HepG2 (cell line): ENCODE measurements around the gene CHST11. TPM values are rescaled to one million over a fixed set of nuclear protein-coding genes. Genes with fewer than 3 reads are reported as not detected.

Experiments
- ATAC-seq: fragments of 200-7000 bp; cut with Tn5 transposase; 3 replicates; pipeline ENCODE4 v1.9.1; 2020; ENCODE audit warnings: mild to moderate bottlenecking, moderate library complexity
- BruUV-seq: library from RNA; stranded (reverse); fragments of 400-500 nt; replicated peaks from 2 replicates; lab custom pipeline; 2021; lab: Mats Ljungman, UMichigan
- CTCF ChIA-PET: fragments of 300-600 bp; formaldehyde crosslinking; extraction: SDS; loops from one replicate; lab custom pipeline; 2021; ENCODE audit warnings: low total read pairs, inconsistent platforms, low intra/inter-chr PET ratio; lab: Yijun Ruan, JAX
- POLR2A ChIA-PET: fragments of 350-600 bp; sonication (Branson Sonifier 250); formaldehyde crosslinking; loops from one replicate; lab custom pipeline; 2020; ENCODE audit warnings: antibody characterized with exemption, inconsistent platforms; lab: Yijun Ruan, JAX
- DNase-seq: peaks from one replicate; pipeline ENCODE4 v3.0.0-alpha.2; 2015; ENCODE audit warnings: low spot score
- FAIRE-seq: peaks from 3 replicates; lab custom pipeline; 2011; peaks lifted over from hg19 to GRCh38; lab: Jason Lieb, UNC
- H2AFZ ChIP-seq: one replicate; pipeline ENCODE4 v1.6.1; 2011; ENCODE audit warnings: low read length, inconsistent platforms
- H3K27ac ChIP-seq: fragments of 300-600 bp; 3 replicates; pipeline ENCODE4 v1.8.0; 2011; ENCODE audit warnings: mixed run types, mild to moderate bottlenecking, mixed read lengths, low read length, inconsistent platforms; ENCODE audit not compliant: insufficient read depth; ENCODE audit errors: extremely low read length
- H3K27me3 ChIP-seq, 2 experiments: fragments of 200-600 bp in 1 of 2; 2 replicates in 1 of 2; 3 replicates in 1 of 2; pipeline versions ENCODE4 v1.6.0 to v1.8.0; 2011; ENCODE audit warnings: low read length in 2 of 2, mild to moderate bottlenecking in 2 of 2, moderate library complexity in 2 of 2, inconsistent platforms in 1 of 2; ENCODE audit not compliant: insufficient read depth in 2 of 2, control insufficient read depth in 1 of 2
- H3K36me3 ChIP-seq, 2 experiments: fragments of 200-600 bp in 1 of 2; replicated peaks in 1 of 2; 2 replicates in 1 of 2; 3 replicates in 1 of 2; pipeline versions ENCODE4 v1.5.1 to v1.8.0; 2011; ENCODE audit warnings: low read length in 2 of 2, inconsistent platforms in 1 of 2; ENCODE audit not compliant: insufficient read depth in 2 of 2, control insufficient read depth in 1 of 2
- H3K4me1 ChIP-seq: 2 replicates; pipeline ENCODE4 v1.5.1; 2012; ENCODE audit warnings: low read length, inconsistent platforms; ENCODE audit not compliant: insufficient read depth
- H3K4me2 ChIP-seq: 2 replicates; pipeline ENCODE4 v1.6.0; 2011; ENCODE audit warnings: low read depth, low read length, inconsistent platforms
- H3K4me3 ChIP-seq, 3 experiments: fragments of 200-600 bp in 1 of 3; sonication (generic), shearing (Covaris generic) in 1 of 3; replicated peaks in 1 of 3; 2 replicates each; pipeline ENCODE4 v1.5.1; 2011 to 2016; ENCODE audit warnings: low read length in 3 of 3, inconsistent platforms in 2 of 3, low read depth in 2 of 3, mild to moderate bottlenecking in 2 of 3, control low read depth in 1 of 3, mixed read lengths in 1 of 3; ENCODE audit not compliant: insufficient read depth in 1 of 3
- H3K79me2 ChIP-seq: one replicate; pipeline ENCODE4 v1.6.1; 2011; ENCODE audit warnings: low read length, inconsistent platforms; ENCODE audit not compliant: insufficient read depth
- H3K9ac ChIP-seq: 2 replicates; pipeline ENCODE4 v1.6.0; 2011; ENCODE audit warnings: mild to moderate bottlenecking, low read depth, low read length, inconsistent platforms; ENCODE audit not compliant: insufficient read depth
- H3K9me3 ChIP-seq: 2 replicates; pipeline ENCODE4 v1.5.1; 2012; ENCODE audit warnings: mild to moderate bottlenecking, low read length
- H4K20me1 ChIP-seq: 2 replicates; pipeline ENCODE4 v1.6.0; 2011; ENCODE audit warnings: inconsistent platforms, mild to moderate bottlenecking, low read length, moderate library complexity; ENCODE audit not compliant: insufficient read depth
- AKAP8 ChIP-seq: sonication (generic); formaldehyde crosslinking; IDR thresholded peaks from 2 replicates; pipeline ENCODE4 v1.5.1; 2020; ENCODE audit warnings: mild to moderate bottlenecking, missing genetic modification reagents
- ARNT ChIP-seq: fragments of 450-650 bp; IDR thresholded peaks from 2 replicates; pipeline ENCODE4 v1.6.1; 2017
- GATAD1 ChIP-seq: IDR thresholded peaks from 2 replicates; pipeline ENCODE4 v1.6.1; 2016; ENCODE audit warnings: missing genetic modification reagents, missing compliant biosample characterization
- KAT7 ChIP-seq: IDR thresholded peaks from 2 replicates; pipeline ENCODE4 v1.6.1; 2018; ENCODE audit warnings: borderline replicate concordance, missing compliant biosample characterization
- KLF16 ChIP-seq, 2 experiments: sonication (generic) in 1 of 2; formaldehyde crosslinking in 1 of 2; IDR thresholded peaks; 2 replicates each; pipeline versions ENCODE4 v1.6.1 to v1.8.0; 2016 to 2023; ENCODE audit warnings: missing genetic modification reagents in 2 of 2, missing compliant biosample characterization in 1 of 2
- NCOR1 ChIP-seq: fragments of 200-600 bp; sonication (generic); IDR thresholded peaks from 2 replicates; pipeline ENCODE4 v1.7.0; 2017; ENCODE audit warnings: antibody characterized with exemption, low read length, borderline replicate concordance
- RCOR2 ChIP-seq: IDR thresholded peaks from 2 replicates; pipeline ENCODE4 v1.6.1; 2016; ENCODE audit warnings: missing biosample characterization, missing genetic modification reagents
- RXRA ChIP-seq: sonication (generic); formaldehyde crosslinking; IDR thresholded peaks from 2 replicates; pipeline ENCODE4 v1.5.1; 2020; ENCODE audit warnings: missing genetic modification reagents
- SP140L ChIP-seq: sonication (generic); formaldehyde crosslinking; IDR thresholded peaks from 2 replicates; pipeline ENCODE4 v1.4.0; 2020; ENCODE audit warnings: missing genetic modification reagents, borderline replicate concordance
- TFDP1 ChIP-seq: IDR thresholded peaks from 2 replicates; pipeline ENCODE4 v1.6.1; 2016; ENCODE audit warnings: missing compliant biosample characterization, missing genetic modification reagents, borderline replicate concordance
- ZNF513 ChIP-seq: sonication (generic); formaldehyde crosslinking; conservative IDR thresholded peaks from 2 replicates; pipeline ENCODE4 v1.5.0; 2020; ENCODE audit warnings: missing genetic modification reagents
- ZNF766 ChIP-seq: sonication (generic); formaldehyde crosslinking; IDR thresholded peaks from 2 replicates; pipeline ENCODE4 v1.5.0; 2020; ENCODE audit warnings: missing genetic modification reagents, borderline replicate concordance
- WGBS: methylation state at CpG from one replicate; pipeline ENCODE4 v1.1.6; 2017; ENCODE audit warnings: low lambda C conversion rate; 5-methylcytosine and 5-hydroxymethylcytosine counted together
- in situ Hi-C: cut with HindIII; loops from 2 replicates; pipeline ENCODE4 v1.10.0; 2017; ENCODE audit warnings: low pct_unique_long_range_greater_than_20kb; ENCODE audit not compliant: extremely low pct_ligation_motif_present
- intact Hi-C: fragments of 100-400 bp; cut with micrococcal nuclease; formaldehyde crosslinking; loops from one replicate; pipeline ENCODE4 v1.10.0; 2022; ENCODE audit not compliant: unreplicated experiment
- polyA plus RNA-seq, 8 experiments: library from polyadenylated mRNA; depleted of rRNA in 3 of 8; stranded (reverse) in 7 of 8; unstranded in 1 of 8; fragments of >200 nt; fragmentation: Illumina TruSeq in 4 of 8; extraction: Trizol in 4 of 8; gene quantifications; 2 replicates each; pipeline versions ENCODE4 v1.2.1 to v1.2.3, GENCODE V29; 2011 to 2016; ENCODE audit warnings: low read depth in 4 of 8, missing spikeins in 1 of 8, mixed read lengths in 1 of 8; ENCODE audit not compliant: insufficient read depth in 1 of 8
- total RNA-seq, 5 experiments: library from RNA; depleted of rRNA; stranded (reverse); fragments of >200 nt; fragmentation: Illumina TruSeq; extraction: Trizol; gene quantifications; 2 replicates each; pipeline ENCODE4 v1.2.3, GENCODE V29; 2016; ENCODE audit warnings: low read depth in 1 of 5
- TF ChIP-seq, protein P1 (sequence below): sonication (generic); formaldehyde crosslinking; IDR thresholded peaks from 2 replicates; pipeline ENCODE4 v1.5.0; 2020; ENCODE audit warnings: missing genetic modification reagents
- TF ChIP-seq, protein P2 (sequence below): sonication (generic); formaldehyde crosslinking; IDR thresholded peaks from 2 replicates; pipeline ENCODE4 v1.4.0; 2020; ENCODE audit warnings: mild to moderate bottlenecking, missing genetic modification reagents
- TF ChIP-seq, protein P3 (sequence below): sonication (generic); formaldehyde crosslinking; IDR thresholded peaks from 2 replicates; pipeline ENCODE4 v1.4.0; 2020; ENCODE audit warnings: missing genetic modification reagents
- TF ChIP-seq, protein P4 (sequence below): sonication (generic); formaldehyde crosslinking; IDR thresholded peaks from 2 replicates; pipeline ENCODE4 v1.5.0; 2020; ENCODE audit warnings: missing genetic modification reagents, mild to moderate bottlenecking, borderline replicate concordance

CHST11 gene
- total and polyA plus RNA-seq, 2 of the 13 experiments (the other 11 are each of a cell fraction or from before 2014, with no cell fraction given), result 0.15 TPM; not detected in 1

DNA sequence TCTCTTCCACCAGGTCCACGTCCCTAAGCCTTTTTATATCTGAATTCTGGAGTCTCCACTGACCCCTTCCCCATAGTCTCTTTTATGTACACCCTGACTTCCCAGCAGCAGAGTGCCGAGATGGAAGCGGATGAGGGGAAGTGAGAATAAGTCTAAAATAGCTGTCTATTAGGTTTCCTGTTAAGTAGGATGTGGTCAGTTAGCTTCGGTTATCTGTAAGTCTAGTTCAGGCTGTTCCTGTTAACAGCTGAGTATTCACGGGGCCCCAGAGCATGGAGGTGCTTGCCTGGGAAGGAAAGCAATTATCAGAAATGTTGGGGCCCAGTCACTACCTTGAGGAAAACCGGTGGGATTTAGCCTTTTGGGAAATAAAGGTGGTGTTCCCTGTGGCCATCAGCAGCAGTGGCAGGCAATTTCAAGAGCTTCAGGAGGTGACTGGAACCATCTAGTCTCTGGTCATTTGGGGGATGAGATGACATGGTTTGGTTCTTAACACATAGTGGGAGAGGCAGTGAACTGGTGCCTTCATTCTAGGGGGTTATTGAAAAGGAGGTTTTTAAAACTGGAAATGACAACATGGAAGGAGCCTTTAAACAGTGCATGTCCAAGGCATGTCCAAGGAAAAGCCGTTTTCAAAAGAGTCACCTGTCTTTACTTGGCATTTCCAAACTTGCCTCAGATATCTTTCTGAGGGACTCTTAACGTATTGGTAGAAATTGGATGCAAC, 21.8 kb downstream of the CHST11 start (continued):
- TF ChIP-seq AKAP8 (CRISPR knock-in tag) (no peak), RXRA (no peak), KAT7 (CRISPR knock-in tag) (no peak), GATAD1 (CRISPR knock-in tag) (no peak), SP140L (no peak), KLF16 (CRISPR knock-in tag; IDR thresholded peaks at IDR 0.05) (no peak)
- TF ChIP-seq, protein P1, sequence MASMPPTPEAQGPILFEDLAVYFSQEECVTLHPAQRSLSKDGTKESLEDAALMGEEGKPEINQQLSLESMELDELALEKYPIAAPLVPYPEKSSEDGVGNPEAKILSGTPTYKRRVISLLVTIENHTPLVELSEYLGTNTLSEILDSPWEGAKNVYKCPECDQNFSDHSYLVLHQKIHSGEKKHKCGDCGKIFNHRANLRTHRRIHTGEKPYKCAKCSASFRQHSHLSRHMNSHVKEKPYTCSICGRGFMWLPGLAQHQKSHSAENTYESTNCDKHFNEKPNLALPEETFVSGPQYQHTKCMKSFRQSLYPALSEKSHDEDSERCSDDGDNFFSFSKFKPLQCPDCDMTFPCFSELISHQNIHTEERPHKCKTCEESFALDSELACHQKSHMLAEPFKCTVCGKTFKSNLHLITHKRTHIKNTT (CRISPR knock-in tag), result no peak
- TF ChIP-seq, protein P2, sequence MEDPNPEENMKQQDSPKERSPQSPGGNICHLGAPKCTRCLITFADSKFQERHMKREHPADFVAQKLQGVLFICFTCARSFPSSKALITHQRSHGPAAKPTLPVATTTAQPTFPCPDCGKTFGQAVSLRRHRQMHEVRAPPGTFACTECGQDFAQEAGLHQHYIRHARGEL, result no peak
- TF ChIP-seq, protein P3, sequence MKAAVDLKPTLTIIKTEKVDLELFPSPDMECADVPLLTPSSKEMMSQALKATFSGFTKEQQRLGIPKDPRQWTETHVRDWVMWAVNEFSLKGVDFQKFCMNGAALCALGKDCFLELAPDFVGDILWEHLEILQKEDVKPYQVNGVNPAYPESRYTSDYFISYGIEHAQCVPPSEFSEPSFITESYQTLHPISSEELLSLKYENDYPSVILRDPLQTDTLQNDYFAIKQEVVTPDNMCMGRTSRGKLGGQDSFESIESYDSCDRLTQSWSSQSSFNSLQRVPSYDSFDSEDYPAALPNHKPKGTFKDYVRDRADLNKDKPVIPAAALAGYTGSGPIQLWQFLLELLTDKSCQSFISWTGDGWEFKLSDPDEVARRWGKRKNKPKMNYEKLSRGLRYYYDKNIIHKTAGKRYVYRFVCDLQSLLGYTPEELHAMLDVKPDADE (CRISPR knock-in tag), result no peak

DNA sequence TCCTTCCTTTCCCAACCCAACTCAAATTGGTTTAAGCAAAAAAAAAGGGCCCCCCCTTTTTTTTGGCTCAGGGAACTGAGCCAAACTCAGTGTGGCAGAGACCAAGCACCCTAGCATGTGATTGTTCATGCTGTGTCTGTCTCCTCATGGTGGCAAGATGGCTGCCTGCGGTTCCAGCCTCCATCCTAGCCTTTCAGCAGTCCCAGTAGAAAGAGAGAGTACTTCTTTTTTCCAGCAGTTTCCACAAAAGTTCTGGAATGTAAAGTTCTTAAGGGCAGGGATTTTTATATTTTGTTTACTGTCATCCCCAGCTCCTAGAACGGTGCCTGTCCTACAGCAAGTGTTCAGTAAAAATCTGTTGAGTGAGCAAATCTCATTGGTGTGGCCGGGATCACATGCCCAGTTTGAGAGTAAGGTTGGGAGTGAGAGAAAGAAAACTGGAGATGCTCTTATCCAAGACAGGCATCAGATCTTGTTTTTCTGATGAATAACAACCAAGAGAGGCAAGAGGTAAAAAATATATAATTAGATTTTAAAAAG, 22.4 kb downstream of the CHST11 start:
- Histone ChIP-seq H3K9ac (no peak overlapping the region), H4K20me1 (no peaks in the 10 kb centered on the region), H3K79me2 (no peaks in the 10 kb centered on the region), H3K4me1 (no peaks in the 10 kb centered on the region), H3K27me3 (peaks cover 1 to 10% of the 10 kb centered on the region in 2 experiments; a peak in 2 of 5 replicates), H3K4me2 (no peak overlapping the region), H2AFZ (no peak overlapping the region), H3K4me3 (no peak overlapping the region), H3K36me3 (no peaks in the 10 kb centered on the region), H3K27ac (no peak overlapping the region), H3K9me3 (no peaks in the 10 kb centered on the region)
- BruUV-seq, result no TSS peak
- FAIRE-seq, result no peak
- DNase-seq, result no peak
- ATAC-seq, result no peak
- ChIA-PET CTCF (no interaction called here), POLR2A (no interaction called here)
- 0% methylated on average over 3 of the region's 3 CpGs for WGBS
- intact Hi-C loops, result no loop called here
- in situ Hi-C loops, result no loop called here
- no peak for TF ChIP-seq TFDP1 (CRISPR knock-in tag)
- no peak for TF ChIP-seq ARNT
- TF ChIP-seq, protein P4, sequence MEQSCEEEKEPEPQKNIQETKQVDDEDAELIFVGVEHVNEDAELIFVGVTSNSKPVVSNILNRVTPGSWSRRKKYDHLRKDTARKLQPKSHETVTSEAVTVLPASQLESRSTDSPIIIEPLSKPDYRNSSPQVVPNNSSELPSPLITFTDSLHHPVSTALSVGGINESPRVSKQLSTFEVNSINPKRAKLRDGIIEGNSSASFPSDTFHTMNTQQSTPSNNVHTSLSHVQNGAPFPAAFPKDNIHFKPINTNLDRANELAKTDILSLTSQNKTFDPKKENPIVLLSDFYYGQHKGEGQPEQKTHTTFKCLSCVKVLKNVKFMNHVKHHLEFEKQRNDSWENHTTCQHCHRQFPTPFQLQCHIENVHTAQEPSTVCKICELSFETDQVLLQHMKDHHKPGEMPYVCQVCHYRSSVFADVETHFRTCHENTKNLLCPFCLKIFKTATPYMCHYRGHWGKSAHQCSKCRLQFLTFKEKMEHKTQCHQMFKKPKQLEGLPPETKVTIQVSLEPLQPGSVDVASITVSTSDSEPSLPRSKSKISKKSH, result no peak
- TF ChIP-seq NCOR1, result no peak
- TF ChIP-seq ZNF513 (CRISPR knock-in tag), result no peak
- no peak for TF ChIP-seq ZNF766 (CRISPR knock-in tag)
- no peak for TF ChIP-seq RCOR2 (CRISPR knock-in tag)
